Liver (tissue), 9 donors: ENCODE results near the gene ATG10. TPM values are rescaled to one million over a fixed set of nuclear protein-coding genes. Genes with fewer than 3 reads are reported as not detected.
"Not testable (repeated sequence)": the region's sequence is repeated elsewhere in the genome, so short reads cannot be mapped to it uniquely, and the experiment has no call there.

Experiments used
- DNase-seq: peaks from one replicate; pipeline ENCODE4 v3.0.0-alpha.2; 2017; ENCODE audit warnings: low spot score
- H3K27ac ChIP-seq, 2 donors: one replicate each; pipeline ENCODE4 v1.7.0; 2013; ENCODE audit warnings: inconsistent platforms in 2 of 2, low read length in 2 of 2, control low read depth in 1 of 2, low read depth in 1 of 2, mild to moderate bottlenecking in 1 of 2
- H3K27me3 ChIP-seq, 4 donors: one replicate each; pipeline versions ENCODE4 v1.6.1 to v1.7.0; 2013; ENCODE audit warnings: low read length in 3 of 4, inconsistent platforms in 1 of 4, mild to moderate bottlenecking in 1 of 4, moderate library complexity in 1 of 4; ENCODE audit not compliant: control insufficient read depth in 4 of 4, insufficient read depth in 4 of 4
- H3K36me3 ChIP-seq, 4 donors: one replicate each; pipeline versions ENCODE4 v1.6.1 to v1.7.0; 2013; ENCODE audit warnings: low read length in 3 of 4, mild to moderate bottlenecking in 3 of 4, low read depth in 1 of 4, moderate library complexity in 1 of 4; ENCODE audit not compliant: control insufficient read depth in 4 of 4, insufficient read depth in 3 of 4
- H3K4me1 ChIP-seq, 4 donors: one replicate each; pipeline versions ENCODE4 v1.6.1 to v1.7.0; 2013; ENCODE audit warnings: low read length in 3 of 4, mild to moderate bottlenecking in 3 of 4, moderate library complexity in 1 of 4; ENCODE audit not compliant: control insufficient read depth in 4 of 4, insufficient read depth in 4 of 4
- H3K4me3 ChIP-seq, 3 donors: one replicate each; pipeline versions ENCODE4 v1.6.1 to v1.7.0; 2013; ENCODE audit warnings: low read length in 3 of 3, control low read depth in 1 of 3, low read depth in 1 of 3, mild to moderate bottlenecking in 1 of 3
- H3K9ac ChIP-seq, 2 donors: one replicate each; pipeline ENCODE4 v1.7.0; 2013; ENCODE audit warnings: low read length in 2 of 2, mild to moderate bottlenecking in 2 of 2, moderate library complexity in 2 of 2, control low read depth in 1 of 2, low read depth in 1 of 2
- H3K9me3 ChIP-seq, 4 donors: one replicate each; pipeline versions ENCODE4 v1.6.1 to v1.7.0; 2013; ENCODE audit warnings: low read length in 3 of 4; ENCODE audit not compliant: control insufficient read depth in 4 of 4
- EGR1 ChIP-seq, 2 donors: IDR thresholded peaks; 2 replicates each; pipeline ENCODE4 v1.6.1; 2016 to 2018; ENCODE audit warnings: antibody characterized with exemption in 2 of 2, low read depth in 2 of 2
- FOXA2 ChIP-seq: IDR thresholded peaks from 2 replicates; pipeline ENCODE4 v1.6.1; 2016; ENCODE audit warnings: antibody characterized with exemption
- HNF4A ChIP-seq, 2 donors: conservative IDR thresholded peaks; 2 replicates each; pipeline ENCODE4 v1.6.1; 2016; ENCODE audit warnings: antibody characterized with exemption in 2 of 2, mild to moderate bottlenecking in 2 of 2
- HNF4G ChIP-seq: IDR thresholded peaks from 2 replicates; pipeline ENCODE4 v1.6.1; 2016; ENCODE audit warnings: antibody characterized with exemption
- JUND ChIP-seq, 2 donors: IDR thresholded peaks; 2 replicates each; pipeline ENCODE4 v1.6.1; 2016; ENCODE audit warnings: antibody characterized with exemption in 2 of 2
- NR2F2 ChIP-seq: IDR thresholded peaks from 2 replicates; pipeline ENCODE4 v1.6.1; 2016; ENCODE audit warnings: antibody characterized with exemption
- RXRA ChIP-seq, 2 donors: IDR thresholded peaks; 2 replicates each; pipeline ENCODE4 v1.6.1; 2017 to 2018; ENCODE audit warnings: antibody characterized with exemption in 2 of 2, mild to moderate bottlenecking in 1 of 2
- SP1 ChIP-seq: IDR thresholded peaks from 2 replicates; pipeline ENCODE4 v1.6.1; 2018; ENCODE audit warnings: antibody characterized with exemption, mild to moderate bottlenecking
- WGBS: extraction: QIAGEN DNeasy Blood & Tissue Kit; methylation state at CpG from one replicate; pipeline ENCODE4 v1.1.7; 2013; 5-methylcytosine and 5-hydroxymethylcytosine counted together
- polyA plus RNA-seq, 2 donors: library from polyadenylated mRNA; stranded (reverse) in 1 of 2; unstranded in 1 of 2; fragments of 200-250 nt in 1 of 2; fragments of >200 nt in 1 of 2; fragmentation: Nextera tagmentation in 1 of 2; extraction: Ambion mirVana in 1 of 2; gene quantifications; one replicate each; pipeline versions ENCODE4 v1.2.1 to v1.2.3, GENCODE V29; 2013 to 2015
- total RNA-seq, 2 donors: library from RNA; depleted of rRNA; stranded (reverse); fragments of >200 nt; gene quantifications; one replicate each; pipeline ENCODE4 v1.2.3, GENCODE V29; 2014
- TF ChIP-seq, protein P1 (sequence below): fragments of 150-350 bp; IDR thresholded peaks from 2 replicates; pipeline ENCODE4 v1.5.1; 2017; ENCODE audit warnings: improper control_type of control experiment, low read depth, low read length; ENCODE audit not compliant: missing input control
- TF ChIP-seq, protein P2 (sequence below): IDR thresholded peaks from 2 replicates; pipeline ENCODE4 v1.6.1; 2016; ENCODE audit warnings: antibody characterized with exemption
- TF ChIP-seq, protein P3 (sequence below): IDR thresholded peaks from 2 replicates; pipeline ENCODE4 v1.6.1; 2016; ENCODE audit warnings: antibody characterized with exemption, mild to moderate bottlenecking
- donor health status: healthy.
- donor health status: healthy.
- donor health status: healthy.
- donor health status: healthy.
- donor health status: healthy.

The ATG10 gene
- total and polyA plus RNA-seq, 4 donors, result 3.1 to 7.8 (median 7.4) TPM

DNA sequence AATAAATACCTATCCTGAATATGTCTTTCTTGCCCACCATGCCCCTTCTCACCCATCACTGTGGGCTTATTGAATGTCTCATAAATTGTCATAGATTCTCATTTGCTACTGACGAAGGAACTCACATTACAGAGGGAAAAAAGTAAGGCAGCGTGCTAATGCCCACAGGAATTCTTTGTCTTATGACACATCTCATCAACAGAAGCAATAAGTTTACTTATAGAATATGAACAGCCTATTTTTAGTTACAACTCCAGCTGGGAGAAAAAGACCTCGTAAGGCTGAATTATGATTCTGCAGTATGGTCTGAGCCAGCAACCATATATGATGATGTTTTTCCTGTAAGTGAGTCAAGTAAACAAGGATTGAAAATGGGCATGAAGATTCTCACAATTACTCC lies 22.4 kb upstream of the ATG10 start:
- no peak for TF ChIP-seq EGR1 (IDR thresholded peaks at IDR 0.05; ENCODE audit: low read depth in 2 of 2)
- TF ChIP-seq SP1, result no peak
- no peak for TF ChIP-seq RXRA (IDR thresholded peaks at IDR 0.05)
- TF ChIP-seq, protein P1, sequence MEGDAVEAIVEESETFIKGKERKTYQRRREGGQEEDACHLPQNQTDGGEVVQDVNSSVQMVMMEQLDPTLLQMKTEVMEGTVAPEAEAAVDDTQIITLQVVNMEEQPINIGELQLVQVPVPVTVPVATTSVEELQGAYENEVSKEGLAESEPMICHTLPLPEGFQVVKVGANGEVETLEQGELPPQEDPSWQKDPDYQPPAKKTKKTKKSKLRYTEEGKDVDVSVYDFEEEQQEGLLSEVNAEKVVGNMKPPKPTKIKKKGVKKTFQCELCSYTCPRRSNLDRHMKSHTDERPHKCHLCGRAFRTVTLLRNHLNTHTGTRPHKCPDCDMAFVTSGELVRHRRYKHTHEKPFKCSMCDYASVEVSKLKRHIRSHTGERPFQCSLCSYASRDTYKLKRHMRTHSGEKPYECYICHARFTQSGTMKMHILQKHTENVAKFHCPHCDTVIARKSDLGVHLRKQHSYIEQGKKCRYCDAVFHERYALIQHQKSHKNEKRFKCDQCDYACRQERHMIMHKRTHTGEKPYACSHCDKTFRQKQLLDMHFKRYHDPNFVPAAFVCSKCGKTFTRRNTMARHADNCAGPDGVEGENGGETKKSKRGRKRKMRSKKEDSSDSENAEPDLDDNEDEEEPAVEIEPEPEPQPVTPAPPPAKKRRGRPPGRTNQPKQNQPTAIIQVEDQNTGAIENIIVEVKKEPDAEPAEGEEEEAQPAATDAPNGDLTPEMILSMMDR, result no peak
- no peak for TF ChIP-seq HNF4G
- TF ChIP-seq, protein P2, sequence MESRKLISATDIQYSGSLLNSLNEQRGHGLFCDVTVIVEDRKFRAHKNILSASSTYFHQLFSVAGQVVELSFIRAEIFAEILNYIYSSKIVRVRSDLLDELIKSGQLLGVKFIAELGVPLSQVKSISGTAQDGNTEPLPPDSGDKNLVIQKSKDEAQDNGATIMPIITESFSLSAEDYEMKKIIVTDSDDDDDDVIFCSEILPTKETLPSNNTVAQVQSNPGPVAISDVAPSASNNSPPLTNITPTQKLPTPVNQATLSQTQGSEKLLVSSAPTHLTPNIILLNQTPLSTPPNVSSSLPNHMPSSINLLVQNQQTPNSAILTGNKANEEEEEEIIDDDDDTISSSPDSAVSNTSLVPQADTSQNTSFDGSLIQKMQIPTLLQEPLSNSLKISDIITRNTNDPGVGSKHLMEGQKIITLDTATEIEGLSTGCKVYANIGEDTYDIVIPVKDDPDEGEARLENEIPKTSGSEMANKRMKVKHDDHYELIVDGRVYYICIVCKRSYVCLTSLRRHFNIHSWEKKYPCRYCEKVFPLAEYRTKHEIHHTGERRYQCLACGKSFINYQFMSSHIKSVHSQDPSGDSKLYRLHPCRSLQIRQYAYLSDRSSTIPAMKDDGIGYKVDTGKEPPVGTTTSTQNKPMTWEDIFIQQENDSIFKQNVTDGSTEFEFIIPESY, result no peak
- TF ChIP-seq, protein P3, sequence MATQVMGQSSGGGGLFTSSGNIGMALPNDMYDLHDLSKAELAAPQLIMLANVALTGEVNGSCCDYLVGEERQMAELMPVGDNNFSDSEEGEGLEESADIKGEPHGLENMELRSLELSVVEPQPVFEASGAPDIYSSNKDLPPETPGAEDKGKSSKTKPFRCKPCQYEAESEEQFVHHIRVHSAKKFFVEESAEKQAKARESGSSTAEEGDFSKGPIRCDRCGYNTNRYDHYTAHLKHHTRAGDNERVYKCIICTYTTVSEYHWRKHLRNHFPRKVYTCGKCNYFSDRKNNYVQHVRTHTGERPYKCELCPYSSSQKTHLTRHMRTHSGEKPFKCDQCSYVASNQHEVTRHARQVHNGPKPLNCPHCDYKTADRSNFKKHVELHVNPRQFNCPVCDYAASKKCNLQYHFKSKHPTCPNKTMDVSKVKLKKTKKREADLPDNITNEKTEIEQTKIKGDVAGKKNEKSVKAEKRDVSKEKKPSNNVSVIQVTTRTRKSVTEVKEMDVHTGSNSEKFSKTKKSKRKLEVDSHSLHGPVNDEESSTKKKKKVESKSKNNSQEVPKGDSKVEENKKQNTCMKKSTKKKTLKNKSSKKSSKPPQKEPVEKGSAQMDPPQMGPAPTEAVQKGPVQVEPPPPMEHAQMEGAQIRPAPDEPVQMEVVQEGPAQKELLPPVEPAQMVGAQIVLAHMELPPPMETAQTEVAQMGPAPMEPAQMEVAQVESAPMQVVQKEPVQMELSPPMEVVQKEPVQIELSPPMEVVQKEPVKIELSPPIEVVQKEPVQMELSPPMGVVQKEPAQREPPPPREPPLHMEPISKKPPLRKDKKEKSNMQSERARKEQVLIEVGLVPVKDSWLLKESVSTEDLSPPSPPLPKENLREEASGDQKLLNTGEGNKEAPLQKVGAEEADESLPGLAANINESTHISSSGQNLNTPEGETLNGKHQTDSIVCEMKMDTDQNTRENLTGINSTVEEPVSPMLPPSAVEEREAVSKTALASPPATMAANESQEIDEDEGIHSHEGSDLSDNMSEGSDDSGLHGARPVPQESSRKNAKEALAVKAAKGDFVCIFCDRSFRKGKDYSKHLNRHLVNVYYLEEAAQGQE, result no peak
- TF ChIP-seq HNF4A (conservative IDR thresholded peaks at IDR 0.05), result no peak
- no peak overlapping the region for H3K9ac ChIP-seq
- H3K36me3 ChIP-seq, result no peaks in the 10 kb centered on the region
- no peaks in the 10 kb centered on the region for H3K9me3 ChIP-seq
- 95% methylated on average over 3 of the region's 3 CpGs for WGBS
- H3K4me1 ChIP-seq, result peaks cover 0 to 7% (median 3%) of the 10 kb centered on the region in 4 donors
- H3K4me3 ChIP-seq, result no peak overlapping the region
- H3K27me3 ChIP-seq, result no peaks in the 10 kb centered on the region
- H3K27ac ChIP-seq, result no peak overlapping the region
- no peak for DNase-seq

DNA sequence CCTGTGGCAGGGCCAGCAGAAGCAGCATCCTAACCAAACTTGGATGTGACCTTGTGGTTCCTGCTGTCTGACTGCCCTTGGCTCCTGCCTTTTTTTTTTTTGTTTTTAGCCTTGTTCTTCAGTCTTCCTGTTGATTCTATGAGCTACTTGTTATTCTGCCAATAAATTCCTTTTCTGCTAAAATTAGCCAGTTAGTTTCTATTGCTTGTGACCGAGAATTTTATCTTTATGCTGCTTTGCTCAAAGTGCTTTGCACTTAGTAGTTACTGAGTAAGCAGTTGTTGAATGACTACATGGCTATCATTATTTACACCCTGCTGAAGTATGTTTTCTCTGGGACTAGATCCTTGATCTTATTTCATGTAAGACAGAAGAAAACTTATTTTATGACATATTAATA lies 20.8 kb upstream of the ATG10 start:
- no peak for DNase-seq
- WGBS, result 81% methylated on average over 1 of the region's 1 CpG
- H3K27me3 ChIP-seq, result no peaks in the 10 kb centered on the region
- no peak overlapping the region for H3K27ac ChIP-seq
- no peaks in the 10 kb centered on the region for H3K9me3 ChIP-seq
- H3K36me3 ChIP-seq, result no peaks in the 10 kb centered on the region
- peaks cover 0 to 7% (median 3%) of the 10 kb centered on the region in 4 donors for H3K4me1 ChIP-seq
- TF ChIP-seq FOXA2, result no peak
- no peak for TF ChIP-seq JUND (IDR thresholded peaks at IDR 0.05)
- no peak for TF ChIP-seq HNF4A (conservative IDR thresholded peaks at IDR 0.05)
- TF ChIP-seq NR2F2, result peak; percentile 13
- no peak overlapping the region for H3K4me3 ChIP-seq
- no peak overlapping the region for H3K9ac ChIP-seq

DNA sequence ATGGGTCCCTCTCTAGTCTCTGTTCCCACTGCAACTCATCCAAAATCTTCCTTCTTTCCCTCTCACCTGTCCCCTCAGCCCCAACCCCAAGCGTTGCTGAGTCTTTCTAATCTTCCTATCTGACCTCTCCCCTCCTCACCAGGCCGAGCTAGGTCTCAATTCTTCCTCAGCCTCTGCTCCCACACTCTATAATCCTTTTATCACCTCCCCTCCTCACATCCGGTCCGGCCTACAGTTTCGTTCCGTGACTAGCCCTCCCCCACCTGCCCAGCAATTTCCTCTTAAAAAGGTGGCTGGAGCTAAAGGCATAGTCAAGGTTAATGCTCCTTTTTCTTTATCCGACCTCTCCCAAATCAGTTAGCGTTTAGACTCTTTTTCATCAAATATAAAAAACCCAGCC lies 17.0 kb upstream of the ATG10 start:
- not testable (repeated sequence) for H3K4me1 ChIP-seq, H3K9ac ChIP-seq, H3K27ac ChIP-seq, DNase-seq, H3K36me3 ChIP-seq, H3K9me3 ChIP-seq, H3K4me3 ChIP-seq, H3K27me3 ChIP-seq
- WGBS, result 83% methylated on average over 8 of the region's 8 CpGs

DNA sequence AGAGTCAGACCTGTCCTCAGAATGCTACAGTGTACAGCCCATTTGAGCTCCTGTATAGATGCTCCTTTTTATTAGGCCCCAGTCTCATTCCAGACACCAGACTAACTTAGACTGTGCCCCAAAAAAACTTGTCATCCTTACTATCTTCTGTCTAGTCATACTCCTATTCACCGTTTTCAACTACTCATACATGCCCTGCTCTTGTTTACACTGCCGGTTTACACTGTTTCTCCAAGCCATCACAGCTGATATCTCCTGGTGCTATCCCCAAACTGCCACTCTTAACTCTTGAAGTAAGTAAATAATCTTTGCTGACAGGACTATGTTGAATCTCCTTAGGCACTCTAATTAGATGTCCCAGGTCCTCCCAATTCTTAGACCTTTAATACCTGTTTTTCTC lies 13.7 kb upstream of the ATG10 start:
- H3K4me3 ChIP-seq, H3K27ac ChIP-seq, H3K36me3 ChIP-seq, DNase-seq, H3K27me3 ChIP-seq, H3K9ac ChIP-seq, H3K4me1 ChIP-seq, H3K9me3 ChIP-seq: not testable (repeated sequence)
- WGBS, result 77% methylated on average over 2 of the region's 2 CpGs
